Tibial nerve (tissue), 3 donors: Measurements from ENCODE around the gene MEIS1.

ENCODE experiments used
- CTCF ChIP-seq, 5 experiments: fragments of 200-600 bp in 3 of 5; fragments of 450-650 bp in 2 of 5; sonication (generic) in 3 of 5; IDR thresholded peaks; one replicate each; pipeline ENCODE4 v1.5.1; 2016 to 2019; ENCODE audit warnings: antibody characterized with exemption in 5 of 5, mild to moderate bottlenecking in 3 of 5, moderate library complexity in 2 of 5
- POLR2A ChIP-seq, 2 donors: fragments of 450-650 bp; IDR thresholded peaks; one replicate each; pipeline ENCODE4 v1.6.1; 2017; ENCODE audit warnings: antibody characterized with exemption in 2 of 2, mild to moderate bottlenecking in 2 of 2, moderate library complexity in 2 of 2

- TF ChIP-seq CTCF (IDR thresholded peaks at IDR 0.05) = no peak
- TF ChIP-seq POLR2A (IDR thresholded peaks at IDR 0.05) = no peak
These were observed 80.8 kb downstream of the MEIS1 start for GRCh38 chr2:66515743-66516142.
